Measurements from ENCODE around the gene ZBTB5.
"Not testable (repeated sequence)": the region's sequence is repeated elsewhere in the genome, so short reads cannot be mapped to it uniquely, and the experiment has no call there.

The ZBTB5 gene, protein sequence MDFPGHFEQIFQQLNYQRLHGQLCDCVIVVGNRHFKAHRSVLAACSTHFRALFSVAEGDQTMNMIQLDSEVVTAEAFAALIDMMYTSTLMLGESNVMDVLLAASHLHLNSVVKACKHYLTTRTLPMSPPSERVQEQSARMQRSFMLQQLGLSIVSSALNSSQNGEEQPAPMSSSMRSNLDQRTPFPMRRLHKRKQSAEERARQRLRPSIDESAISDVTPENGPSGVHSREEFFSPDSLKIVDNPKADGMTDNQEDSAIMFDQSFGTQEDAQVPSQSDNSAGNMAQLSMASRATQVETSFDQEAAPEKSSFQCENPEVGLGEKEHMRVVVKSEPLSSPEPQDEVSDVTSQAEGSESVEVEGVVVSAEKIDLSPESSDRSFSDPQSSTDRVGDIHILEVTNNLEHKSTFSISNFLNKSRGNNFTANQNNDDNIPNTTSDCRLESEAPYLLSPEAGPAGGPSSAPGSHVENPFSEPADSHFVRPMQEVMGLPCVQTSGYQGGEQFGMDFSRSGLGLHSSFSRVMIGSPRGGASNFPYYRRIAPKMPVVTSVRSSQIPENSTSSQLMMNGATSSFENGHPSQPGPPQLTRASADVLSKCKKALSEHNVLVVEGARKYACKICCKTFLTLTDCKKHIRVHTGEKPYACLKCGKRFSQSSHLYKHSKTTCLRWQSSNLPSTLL

DNA sequence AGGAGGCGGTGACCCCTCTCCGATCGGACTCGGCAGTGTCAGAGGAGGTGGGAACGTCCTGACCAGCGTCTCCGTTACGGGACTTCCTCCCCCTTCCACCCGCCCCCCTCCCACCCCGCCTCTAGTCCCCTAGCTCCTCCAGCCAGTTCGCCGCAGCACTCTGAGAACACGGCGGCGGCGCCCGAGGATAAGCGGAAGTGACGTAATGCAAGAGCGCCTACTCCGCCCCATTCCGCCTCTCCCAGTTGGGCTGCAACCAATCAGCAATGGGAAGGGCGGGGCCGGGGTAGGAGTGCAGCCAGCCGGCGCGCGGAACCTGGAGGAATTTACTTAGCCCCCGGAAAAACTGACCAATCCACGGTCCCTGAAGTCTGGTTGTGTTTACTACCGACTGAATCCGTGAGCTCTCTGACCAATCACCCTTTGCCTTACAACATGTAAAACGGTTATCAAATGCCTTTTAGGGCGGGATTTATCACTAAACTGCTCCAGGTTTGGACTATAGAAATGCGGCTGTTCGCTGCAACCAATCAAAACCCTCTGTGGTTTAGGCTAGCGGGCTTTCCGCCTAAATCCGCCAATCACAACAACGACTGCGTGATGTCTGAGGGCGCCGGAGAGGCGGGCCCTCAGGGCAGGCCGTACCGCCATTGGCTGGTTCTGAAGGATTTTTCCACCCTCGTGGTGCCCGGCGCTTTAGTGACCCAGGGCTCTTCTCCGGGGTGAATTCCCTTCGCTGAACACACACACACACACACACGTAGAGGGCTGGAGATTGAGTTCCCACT, at the start of gene ZBTB5:
ZBTB5 (minus strand) TSS at position 202 of the 788 bp plus-strand sequence. CDS start 22,899 bp downstream, outside the sequence.
- DNase-seq (ENCODE audit: low read depth, low spot score): peak; percentile 100
- peak within 1 kb of the TSS; percentile 88 for H3K4me3 ChIP-seq (ENCODE audit: low read depth, low read length)
- TF ChIP-seq, protein P1, sequence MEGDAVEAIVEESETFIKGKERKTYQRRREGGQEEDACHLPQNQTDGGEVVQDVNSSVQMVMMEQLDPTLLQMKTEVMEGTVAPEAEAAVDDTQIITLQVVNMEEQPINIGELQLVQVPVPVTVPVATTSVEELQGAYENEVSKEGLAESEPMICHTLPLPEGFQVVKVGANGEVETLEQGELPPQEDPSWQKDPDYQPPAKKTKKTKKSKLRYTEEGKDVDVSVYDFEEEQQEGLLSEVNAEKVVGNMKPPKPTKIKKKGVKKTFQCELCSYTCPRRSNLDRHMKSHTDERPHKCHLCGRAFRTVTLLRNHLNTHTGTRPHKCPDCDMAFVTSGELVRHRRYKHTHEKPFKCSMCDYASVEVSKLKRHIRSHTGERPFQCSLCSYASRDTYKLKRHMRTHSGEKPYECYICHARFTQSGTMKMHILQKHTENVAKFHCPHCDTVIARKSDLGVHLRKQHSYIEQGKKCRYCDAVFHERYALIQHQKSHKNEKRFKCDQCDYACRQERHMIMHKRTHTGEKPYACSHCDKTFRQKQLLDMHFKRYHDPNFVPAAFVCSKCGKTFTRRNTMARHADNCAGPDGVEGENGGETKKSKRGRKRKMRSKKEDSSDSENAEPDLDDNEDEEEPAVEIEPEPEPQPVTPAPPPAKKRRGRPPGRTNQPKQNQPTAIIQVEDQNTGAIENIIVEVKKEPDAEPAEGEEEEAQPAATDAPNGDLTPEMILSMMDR (IDR thresholded peaks at IDR 0.05; ENCODE audit: low read depth, low read length): no peak
- in situ Hi-C loops (cut with HindIII; ENCODE audit: low sequenced_read_pairs): no loop called here

- H3K4me3 ChIP-seq (ENCODE audit: low read depth, low read length): no peak overlapping the region
- TF ChIP-seq, protein P1 (IDR thresholded peaks at IDR 0.05; ENCODE audit: low read depth, low read length): no peak
- DNase-seq (ENCODE audit: low read depth, low spot score): no peak
- in situ Hi-C loops (cut with HindIII; ENCODE audit: low sequenced_read_pairs): no loop called here
These were observed 49.7 kb upstream of the ZBTB5 start for GRCh38 chr9:37514999-37515398.

GRCh38 chr9:37514415-37514814, 49.2 kb upstream of the ZBTB5 start:
- in situ Hi-C loops (cut with HindIII; ENCODE audit: low sequenced_read_pairs); DNase-seq (ENCODE audit: low read depth, low spot score); H3K4me3 ChIP-seq (ENCODE audit: low read depth, low read length): not testable (repeated sequence)

- in situ Hi-C loops (cut with HindIII; ENCODE audit: low sequenced_read_pairs): no loop called here
- no peak for DNase-seq (ENCODE audit: low read depth, low spot score)
- TF ChIP-seq, protein P1 (IDR thresholded peaks at IDR 0.05; ENCODE audit: low read depth, low read length): no peak
- H3K4me3 ChIP-seq (ENCODE audit: low read depth, low read length): no peak overlapping the region
These were observed 47.2 kb upstream of the ZBTB5 start for GRCh38 chr9:37512437-37512836.

DNA sequence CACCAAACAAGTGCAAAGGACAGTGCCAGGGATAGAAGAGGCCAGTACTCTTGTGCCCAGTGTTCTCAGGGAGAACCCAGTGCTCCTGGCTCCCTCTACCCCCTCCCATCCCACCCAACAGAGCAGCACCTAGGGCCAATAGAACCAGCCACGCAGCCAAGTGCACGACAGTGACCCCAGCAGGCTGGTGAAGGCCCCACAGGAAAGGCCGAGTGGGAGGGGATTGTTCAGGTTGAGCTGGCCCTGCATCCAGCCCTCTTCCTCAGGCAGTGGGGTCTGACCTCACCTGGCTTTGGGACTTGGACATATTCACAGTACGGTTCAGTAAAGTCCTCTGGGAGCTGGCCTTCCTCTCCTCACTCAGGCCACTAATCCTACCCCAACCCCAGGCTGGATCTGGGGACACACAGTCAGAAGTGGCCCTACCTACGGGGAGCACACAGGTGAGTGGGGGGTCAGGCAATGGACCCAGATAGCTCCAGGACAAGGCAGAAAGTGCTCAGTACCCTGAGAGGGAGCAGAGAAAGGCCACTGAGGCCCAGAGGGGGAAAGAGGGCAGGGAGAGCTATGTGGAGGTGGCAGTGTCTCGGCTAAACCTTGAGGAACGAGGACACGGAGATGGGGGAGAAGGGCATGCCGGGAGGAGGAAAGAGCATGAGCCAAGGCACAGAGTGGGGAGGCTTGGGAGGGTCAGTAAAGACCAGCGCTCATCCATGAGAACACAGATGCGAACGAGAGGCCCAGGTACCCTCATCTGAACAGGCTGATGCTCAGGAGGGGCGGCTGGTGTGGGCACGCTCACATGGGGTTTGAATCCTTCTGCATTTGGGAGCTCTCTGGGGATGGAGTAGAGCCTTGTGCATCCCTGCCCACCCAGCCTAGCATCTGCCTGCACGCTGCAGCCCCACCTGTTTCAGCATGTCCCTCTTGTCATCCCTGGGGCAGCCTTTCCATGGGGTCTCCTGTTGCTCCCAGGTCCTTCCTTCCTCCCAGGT, 46.1 kb upstream of the ZBTB5 start:
- in situ Hi-C loops (cut with HindIII; ENCODE audit: low sequenced_read_pairs): no loop called here
- DNase-seq (ENCODE audit: low read depth, low spot score): no peak
- TF ChIP-seq, protein P1 (IDR thresholded peaks at IDR 0.05; ENCODE audit: low read depth, low read length): peak; percentile 27
- H3K4me3 ChIP-seq (ENCODE audit: low read depth, low read length): no peak overlapping the region

DNA sequence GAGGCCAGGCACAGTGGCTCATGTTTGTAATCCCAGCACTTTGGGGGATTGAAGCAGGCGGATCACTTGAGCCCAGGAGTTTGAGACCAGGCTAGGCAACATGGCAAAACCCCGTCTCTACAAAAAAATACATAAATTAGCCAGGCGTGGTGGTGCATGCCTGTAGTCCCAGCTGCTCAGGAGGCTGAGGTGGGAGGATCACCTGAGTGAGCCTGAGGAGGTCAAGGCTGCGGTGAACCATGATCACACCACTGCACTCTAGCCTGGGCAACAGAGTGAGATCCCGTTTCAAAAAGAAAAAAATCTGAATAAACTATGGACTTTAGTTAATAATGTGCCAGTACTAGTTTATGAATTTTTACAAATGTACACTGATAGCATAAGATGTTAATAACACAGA, 44.8 kb upstream of the ZBTB5 start:
- in situ Hi-C loops (cut with HindIII; ENCODE audit: low sequenced_read_pairs); DNase-seq (ENCODE audit: low read depth, low spot score); H3K4me3 ChIP-seq (ENCODE audit: low read depth, low read length): not testable (repeated sequence)
